ENCODE measurements around the gene HHAT.

- TF ChIP-seq CTCF (IDR thresholded peaks at IDR 0.05) (no peak), RNF2 (IDR thresholded peaks at IDR 0.05; ENCODE audit: borderline replicate concordance, low read depth) (no peak), EP300 (IDR thresholded peaks at IDR 0.05) (no peak), REST (IDR thresholded peaks at IDR 0.05) (no peak), ELK1 (IDR thresholded peaks at IDR 0.05; ENCODE audit: low read depth, low read length) (no peak), POLR2A (IDR thresholded peaks at IDR 0.05; ENCODE audit: low read length) (no peak)
Observed at GRCh38 chr1:210417881-210418280, 89.2 kb downstream of the HHAT start.
